GM19099 (cell line): ENCODE measurements around the gene ZNRF2.

Source experiments
- POLR2A ChIP-seq: IDR thresholded peaks from 3 replicates; pipeline ENCODE4 v1.6.1; 2011; ENCODE audit warnings: low read depth; ENCODE audit not compliant: insufficient read length; ENCODE audit errors: extremely low read depth

Gene ZNRF2

DNA sequence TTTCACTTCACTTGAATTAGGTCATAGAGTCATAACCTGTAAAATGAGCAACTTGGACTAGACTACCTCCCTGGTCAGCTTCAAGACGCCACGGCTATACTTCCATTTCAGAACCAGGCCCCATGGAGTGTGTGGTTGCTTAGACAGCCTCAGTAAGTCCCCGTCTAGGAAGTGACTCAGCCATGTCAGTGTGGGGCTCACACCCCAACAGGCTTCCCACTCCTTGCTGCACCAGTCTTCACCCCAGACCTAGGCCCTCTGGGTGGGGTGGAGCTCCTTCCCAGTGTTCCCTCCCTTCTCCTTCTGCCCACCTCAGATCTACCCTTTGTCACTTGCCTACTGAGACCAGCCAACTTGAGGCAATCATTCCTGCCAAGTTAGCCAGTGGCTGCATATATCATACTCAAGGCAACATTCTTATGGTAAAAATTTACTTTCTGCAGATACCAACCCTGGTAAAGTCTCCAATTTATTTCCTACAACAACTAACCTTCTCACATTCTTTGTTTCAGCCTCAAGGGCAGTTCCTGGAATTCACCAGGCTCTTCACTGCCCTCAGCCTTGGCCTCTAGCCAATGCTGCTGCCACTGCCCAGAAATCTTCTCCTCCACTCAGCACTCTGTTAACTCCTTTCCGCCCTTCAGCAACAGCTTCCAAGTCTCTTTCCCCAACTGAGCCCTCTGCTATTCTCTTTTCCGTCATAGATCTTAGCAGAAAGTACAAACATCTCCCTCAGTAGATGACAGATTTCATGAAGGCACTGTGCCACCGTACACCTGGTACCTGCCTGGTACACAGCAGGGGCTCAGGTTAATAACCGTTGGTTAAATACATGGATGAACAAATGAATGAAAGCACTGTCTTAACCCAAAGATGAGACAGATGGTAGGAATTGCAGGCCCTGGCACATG is 31.3 kb upstream of the ZNRF2 start:
- TF ChIP-seq POLR2A = no peak

DNA sequence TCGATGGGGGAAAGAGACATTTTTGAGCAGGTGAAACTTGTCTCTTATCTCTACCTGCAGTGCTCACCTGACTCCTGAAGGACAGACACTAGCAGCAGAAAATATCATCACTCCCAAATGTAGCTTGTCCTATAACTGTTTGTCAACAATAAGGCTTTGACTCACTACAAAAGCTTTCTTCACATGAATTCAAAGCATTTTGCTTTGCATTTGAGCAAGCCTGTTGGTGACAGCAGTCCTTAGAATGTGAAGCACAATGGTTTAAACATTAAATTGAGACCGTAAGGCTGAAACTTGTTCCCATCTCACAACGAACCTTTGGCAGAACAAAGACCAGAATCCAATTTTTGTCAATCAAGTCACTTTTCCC is 30.6 kb upstream of the ZNRF2 start:
- TF ChIP-seq POLR2A = no peak

DNA sequence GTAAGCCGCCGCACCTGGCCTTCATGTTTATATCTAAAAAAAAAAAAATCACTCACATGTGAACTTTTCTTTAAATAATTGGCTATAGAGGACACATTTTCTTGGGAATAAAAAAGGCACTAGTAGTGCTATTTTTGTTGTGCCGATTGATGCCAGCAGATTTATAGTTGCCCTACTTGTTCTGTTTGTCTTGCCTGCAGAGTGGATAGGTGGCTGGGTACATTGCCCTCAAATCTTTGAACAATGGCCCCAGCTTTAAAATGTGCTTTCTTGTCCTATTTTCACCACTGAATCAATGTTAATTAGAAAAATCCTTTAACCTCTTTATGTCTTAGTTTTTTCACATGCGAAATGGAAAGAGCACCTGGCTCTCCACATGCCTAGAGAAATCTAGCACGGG is 30.1 kb upstream of the ZNRF2 start:
- no peak for TF ChIP-seq POLR2A

DNA sequence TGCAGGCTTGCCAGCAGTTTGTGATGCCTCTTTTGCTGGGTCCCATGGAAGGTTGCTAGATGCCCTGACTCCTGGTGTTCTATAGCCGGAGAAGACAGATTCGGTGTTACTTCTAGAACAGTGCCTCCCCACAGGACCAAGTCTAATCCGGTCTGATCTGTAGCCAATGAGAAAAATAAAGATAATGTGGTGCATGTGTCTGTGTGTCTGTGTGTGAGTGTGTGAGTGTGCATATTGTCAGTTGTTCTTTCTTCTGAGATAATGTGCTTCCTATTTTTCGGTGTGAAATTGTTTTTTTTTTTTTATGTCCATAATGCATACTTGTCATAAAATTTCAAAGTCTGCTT is 29.7 kb upstream of the ZNRF2 start:
- TF ChIP-seq POLR2A = no peak

DNA sequence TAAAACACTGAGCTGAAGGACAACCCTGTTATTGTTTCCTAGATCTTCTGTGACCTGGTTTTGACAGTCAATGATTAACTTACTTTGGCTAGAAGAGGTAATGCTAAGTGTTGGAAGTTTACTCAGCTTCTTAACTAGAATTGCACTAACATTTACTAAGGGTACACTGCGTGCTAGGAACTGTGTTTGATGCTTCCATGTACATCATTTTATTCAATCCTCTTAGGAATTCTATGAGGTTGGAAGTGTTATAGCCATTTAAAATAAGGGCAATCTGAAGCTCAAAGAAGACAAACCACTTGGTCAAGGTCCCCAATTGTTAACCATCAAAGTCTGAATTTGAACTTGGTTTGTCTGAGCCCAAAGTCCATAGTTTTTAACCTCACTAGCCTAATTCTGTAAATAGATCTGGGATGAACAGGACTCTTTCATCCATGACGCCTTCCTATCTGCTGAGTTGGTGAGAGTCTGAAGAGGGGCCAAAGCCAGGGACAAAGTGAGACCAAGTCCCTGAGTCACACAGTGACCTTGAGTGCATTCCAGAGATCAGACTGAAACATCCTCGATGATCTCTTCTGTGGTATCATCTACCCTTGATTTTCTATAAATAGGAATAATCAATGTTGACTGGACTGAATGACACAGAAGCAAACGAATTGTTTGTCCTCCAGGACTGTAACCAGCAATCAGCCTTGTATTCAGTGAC is 29.2 kb upstream of the ZNRF2 start:
- no peak for TF ChIP-seq POLR2A

DNA sequence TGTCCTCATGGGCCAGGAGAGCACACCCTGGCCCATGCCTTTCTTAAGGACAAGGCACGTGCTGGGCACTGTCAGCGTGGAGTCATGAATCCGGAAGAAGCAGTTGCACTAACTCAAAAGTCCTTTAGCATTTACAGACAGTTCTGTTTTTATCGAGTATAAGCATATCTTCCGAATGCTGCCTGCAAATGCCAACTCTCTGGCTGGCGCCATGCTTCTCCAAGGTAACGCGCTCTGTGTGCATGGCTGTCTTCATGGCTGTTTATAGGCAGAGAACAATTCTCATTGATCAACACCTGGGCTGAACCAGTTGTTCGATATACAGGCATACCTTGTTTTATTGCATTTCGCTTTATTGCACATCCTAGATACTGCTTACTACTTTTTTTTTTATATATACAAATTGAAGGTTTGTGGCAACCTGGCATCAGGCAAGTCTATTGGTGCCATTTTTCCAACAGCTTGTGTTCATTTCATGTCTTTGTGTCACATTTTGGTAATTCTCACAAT is 28.0 kb upstream of the ZNRF2 start:
- TF ChIP-seq POLR2A = no peak

DNA sequence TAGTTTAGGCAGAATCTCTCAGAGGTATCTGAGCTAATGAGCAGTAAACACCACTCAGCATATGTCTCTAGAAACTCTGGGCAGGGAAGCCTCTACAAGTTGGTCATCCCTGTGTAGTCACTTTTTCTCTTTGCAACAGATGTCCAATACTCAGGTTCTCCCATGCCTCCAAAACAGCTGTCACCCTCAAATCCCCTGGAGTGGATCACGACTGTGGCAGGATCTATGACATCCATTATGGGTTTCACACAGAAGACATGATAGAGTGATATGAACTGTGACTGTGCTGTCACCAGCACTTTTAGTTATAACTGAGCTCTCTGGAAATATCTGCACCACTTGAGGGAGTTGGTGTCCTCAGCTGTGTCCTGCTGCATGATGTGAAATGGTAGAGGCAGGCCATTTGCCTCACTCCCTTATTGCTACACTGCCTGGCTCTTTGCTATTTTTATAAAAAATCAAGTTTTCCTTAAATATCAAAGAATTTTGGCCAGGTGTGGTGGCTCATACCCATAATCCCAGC is 24.1 kb upstream of the ZNRF2 start:
- TF ChIP-seq POLR2A = no peak

DNA sequence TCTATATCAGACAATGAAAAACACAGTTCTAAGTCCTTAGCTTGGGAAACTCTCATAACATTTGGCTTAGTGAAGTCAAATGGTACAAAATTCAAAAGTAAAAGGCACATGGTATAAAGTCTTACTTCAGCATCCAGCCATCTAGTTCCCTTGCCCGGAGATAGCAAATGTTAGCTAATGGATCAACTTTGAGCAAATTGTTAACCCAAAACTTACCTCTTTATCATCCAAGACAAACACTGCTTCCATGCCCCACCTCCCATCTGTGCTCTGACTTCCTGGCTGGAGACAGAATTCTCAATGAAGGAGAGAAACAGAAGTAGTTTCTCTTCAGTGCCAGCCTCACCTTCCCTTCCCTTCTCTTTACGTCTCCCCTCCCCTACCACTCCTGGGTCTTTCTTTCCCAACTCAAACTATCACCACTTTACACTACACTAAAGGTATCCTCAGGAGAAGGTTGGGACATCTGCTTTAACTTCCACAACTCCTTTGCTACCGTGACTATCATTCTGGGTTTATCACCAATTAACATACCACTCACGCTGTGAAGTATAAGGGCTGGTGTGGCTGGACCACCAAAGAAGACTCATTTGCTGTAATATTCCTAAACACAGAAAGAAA is 21.2 kb upstream of the ZNRF2 start:
- no peak for TF ChIP-seq POLR2A

DNA sequence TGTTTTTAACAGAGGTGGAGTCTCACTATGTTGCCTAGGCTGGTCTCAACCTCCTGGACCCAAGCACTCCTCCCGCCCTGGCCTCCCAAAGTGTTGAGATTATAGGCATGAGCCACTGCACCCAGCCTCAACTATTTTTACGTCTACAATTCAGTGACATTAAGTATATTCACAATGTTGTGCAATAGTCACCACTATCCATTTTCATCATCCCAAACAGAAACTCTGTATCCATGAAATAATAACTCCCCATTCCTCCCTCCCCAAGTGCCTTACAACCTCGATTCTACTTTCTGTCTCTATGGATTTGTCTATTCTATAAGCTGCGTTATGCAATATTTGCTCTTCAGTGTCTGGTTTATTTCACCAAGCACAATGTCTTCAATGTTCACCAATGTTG is 20.3 kb upstream of the ZNRF2 start:
- TF ChIP-seq POLR2A = no peak

DNA sequence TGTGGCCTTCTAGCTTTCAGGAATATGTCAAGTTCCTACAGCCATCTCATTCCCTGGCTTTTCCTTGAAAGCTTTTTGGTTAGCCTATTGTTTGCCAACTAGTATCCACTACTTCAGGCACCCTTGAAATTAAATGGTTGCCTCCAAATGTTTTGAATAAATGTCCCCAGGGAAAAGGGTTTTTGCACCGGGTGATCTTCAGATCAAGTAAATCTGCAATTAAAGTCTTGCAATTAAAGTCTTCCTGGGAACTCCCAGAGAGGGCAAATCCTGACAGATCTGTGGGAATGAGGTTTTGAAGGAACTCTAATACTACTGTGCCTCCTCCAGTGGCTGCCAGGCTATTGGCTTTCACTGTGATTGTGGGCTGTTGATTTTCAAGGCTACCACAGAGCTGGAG is 17.7 kb upstream of the ZNRF2 start:
- no peak for TF ChIP-seq POLR2A

DNA sequence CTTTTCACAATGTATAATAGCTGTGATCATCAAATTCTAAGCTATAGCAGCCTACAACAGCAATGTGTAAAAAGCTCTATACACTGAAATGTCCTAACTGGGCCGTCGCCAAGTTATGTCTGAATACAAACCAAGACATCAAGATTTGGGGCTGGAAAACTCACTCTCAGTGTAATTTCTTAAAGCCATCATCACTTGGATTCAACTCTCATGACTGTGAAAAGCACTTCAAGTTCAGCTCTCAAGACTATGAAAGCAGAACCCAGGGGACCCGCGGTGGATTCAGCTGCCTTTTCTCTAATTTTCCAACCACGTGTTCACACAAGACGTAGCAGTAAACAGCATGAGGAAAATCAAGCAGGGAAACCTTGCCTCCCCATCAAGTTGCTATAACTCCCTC is 15.8 kb upstream of the ZNRF2 start:
- no peak for TF ChIP-seq POLR2A

DNA sequence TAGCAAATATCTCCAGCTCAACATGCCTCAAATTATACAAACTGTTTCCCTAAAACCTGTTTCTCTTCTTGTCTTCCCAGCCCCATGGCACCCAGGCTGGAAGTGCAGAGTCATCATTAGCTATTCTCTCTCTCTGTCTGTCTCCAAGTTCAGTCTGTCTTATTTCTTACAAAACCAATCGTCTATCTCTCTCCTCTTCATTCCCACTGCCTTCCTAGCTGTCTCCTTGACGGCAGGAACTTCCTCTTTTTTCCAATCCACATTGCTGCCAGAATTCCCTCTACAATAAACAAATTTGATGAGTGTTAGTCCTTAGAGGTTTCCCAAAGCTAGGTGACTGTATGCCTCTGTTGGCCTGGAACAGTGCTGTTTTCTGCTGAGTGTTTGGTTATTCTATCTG is 14.9 kb upstream of the ZNRF2 start:
- TF ChIP-seq POLR2A = no peak

DNA sequence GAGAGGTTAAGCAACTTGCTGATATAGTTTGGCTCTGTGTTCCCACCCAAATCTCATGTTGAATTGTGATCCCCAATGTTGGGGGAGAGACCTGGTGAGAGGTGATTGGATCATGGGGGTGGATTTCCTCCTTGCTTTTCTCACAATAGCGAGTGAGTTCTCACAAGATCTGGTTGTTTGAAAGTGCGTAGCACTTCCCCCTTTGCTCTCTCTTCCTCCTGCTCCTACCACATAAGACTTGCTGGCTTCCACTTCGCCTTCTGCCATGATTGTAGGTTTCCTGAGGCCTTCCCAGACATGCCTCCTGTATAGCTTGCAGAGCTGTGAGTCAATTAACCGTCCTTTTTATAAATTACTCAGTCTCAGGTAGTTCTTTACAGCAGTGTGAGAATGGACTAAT is 13.5 kb upstream of the ZNRF2 start:
- TF ChIP-seq POLR2A = no peak

DNA sequence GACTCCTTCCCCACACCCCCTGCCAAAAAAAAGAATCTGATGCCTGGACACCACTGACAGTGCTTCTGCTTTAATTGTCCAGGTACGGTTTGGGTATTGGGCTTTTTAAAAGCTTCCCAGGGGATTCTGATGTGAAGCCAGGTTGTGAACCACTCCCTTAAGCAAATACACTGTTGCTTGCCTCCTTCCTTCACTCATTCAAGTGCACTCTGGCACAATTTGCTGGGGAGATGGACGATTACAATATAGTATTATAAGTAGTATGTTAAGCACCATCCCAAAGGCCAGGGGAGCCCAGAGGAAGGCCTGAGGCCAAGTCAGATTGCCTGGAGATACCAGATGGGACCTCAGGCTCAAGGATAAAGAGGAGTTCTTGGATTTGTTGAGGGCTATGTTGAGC is 12.3 kb upstream of the ZNRF2 start:
- TF ChIP-seq POLR2A = no peak

DNA sequence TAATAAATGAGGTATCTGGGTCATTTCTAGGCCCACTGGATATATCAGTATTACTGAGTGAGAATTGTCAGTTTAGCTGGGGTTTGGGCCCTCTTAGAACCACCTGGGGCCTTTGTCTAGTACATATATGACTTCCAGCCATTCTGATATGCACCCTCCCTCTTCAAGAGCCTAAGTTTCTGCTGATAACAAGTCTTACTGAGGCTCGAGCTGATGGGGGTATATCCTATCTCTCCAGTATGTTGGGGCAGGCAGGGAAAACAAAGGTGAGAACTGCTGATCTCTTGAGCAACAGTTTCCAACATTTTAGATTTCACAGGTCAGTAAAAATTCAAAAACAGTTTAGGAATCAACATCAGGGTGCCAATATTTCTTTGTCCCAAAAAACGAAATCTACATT is 10.8 kb upstream of the ZNRF2 start:
- no peak for TF ChIP-seq POLR2A

DNA sequence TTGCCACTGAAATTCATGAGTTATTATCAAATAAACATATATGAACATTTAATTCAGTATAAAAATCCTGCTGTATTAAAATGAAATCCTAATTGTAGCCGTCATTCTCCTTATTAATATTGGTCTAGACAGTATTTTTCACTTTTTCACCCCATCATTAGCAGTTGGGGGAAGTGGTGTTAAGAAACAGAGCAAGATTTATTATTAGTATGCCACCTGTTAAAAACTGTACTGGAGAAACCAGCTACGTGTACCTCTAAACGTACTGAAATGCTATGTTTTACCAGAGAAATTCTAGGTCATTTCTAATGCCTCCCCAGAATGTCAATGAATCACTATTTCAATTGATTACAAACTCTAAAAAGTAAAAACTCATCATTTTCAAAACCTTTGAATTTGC is 9.8 kb upstream of the ZNRF2 start:
- TF ChIP-seq POLR2A = no peak

DNA sequence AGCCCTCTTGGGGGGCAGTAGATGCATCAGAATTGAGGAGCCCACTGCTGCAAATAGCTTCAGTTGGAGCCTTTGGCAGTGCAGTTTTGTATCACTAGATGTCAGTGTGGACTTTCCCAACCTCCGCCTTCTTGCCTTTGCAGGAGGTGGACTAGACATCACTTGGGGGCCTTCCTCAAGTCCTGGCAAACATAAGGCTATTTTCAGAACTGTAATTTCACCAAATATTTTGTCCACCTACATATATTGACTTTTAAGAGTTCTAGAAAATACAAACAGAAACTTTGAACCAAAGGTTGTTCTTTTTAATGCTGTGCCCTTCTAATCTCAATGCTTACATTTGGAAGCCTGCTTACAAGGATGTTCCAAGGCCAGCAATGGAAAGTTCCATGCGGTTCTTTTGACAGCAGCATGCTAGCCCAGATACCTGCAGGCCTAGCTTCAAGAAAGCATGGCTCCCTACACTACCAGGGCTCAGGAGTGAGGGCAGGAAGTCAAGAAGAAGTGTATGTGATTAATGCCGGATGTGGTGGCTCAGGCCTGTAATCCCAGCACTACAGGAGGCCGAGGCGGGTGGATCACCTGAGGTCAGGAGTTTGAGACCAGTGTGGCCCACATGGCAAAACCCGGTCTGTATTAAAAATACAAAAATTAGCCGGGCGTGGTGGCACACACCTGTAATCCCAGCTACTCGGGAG is 8.0 kb upstream of the ZNRF2 start:
- no peak for TF ChIP-seq POLR2A
